ENCODE data around the gene ZFP82.

GRCh38 chr19:36436531-36436930 lies 18.1 kb upstream of the ZFP82 start:
- no peak for TF ChIP-seq CTCF (conservative IDR thresholded peaks at IDR 0.05; ENCODE audit: low read depth, low read length)
- TF ChIP-seq EZH2 (IDR thresholded peaks at IDR 0.05; ENCODE audit: borderline replicate concordance, low read depth, low read length, poor library complexity, severe bottlenecking): no peak

Data from A673 (cell line).